ENCODE measurements around the gene GFRA3.

GFRA3 gene

GRCh38 chr5:138273834-138274188 lies 610 bp downstream of the GFRA3 start:
- no peak for DNase-seq (ENCODE audit: low read depth)
- no peak overlapping the region for H3K4me3 ChIP-seq (ENCODE audit: control insufficient read depth, low read depth, low read length)
- TF ChIP-seq CTCF (conservative IDR thresholded peaks at IDR 0.05; ENCODE audit: control insufficient read depth, insufficient read depth, low read depth, low read length): no peak

DNA sequence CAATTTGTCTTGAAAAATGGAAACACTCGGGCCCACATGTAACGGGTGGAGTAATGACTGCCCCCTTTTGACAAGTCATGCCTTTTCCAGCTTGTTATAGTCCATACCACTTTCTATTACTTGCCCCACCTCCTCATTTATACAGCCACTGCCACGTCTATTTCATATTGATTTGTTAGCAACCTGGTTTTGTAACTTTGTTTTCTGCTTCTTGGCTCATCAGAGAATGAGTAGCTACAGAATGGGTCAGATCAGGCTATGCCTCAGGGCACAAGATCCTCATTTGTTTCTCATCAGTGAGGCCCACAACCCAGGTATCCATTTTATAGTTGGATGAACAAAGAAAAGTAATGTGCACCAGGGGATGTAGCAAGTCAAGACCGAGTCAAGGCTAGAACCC lies 1.7 kb downstream of the GFRA3 start:
- H3K4me3 ChIP-seq (ENCODE audit: control insufficient read depth, low read depth, low read length): no peak overlapping the region
- TF ChIP-seq CTCF (conservative IDR thresholded peaks at IDR 0.05; ENCODE audit: control insufficient read depth, insufficient read depth, low read depth, low read length): no peak
- no peak for DNase-seq (ENCODE audit: low read depth)

DNA sequence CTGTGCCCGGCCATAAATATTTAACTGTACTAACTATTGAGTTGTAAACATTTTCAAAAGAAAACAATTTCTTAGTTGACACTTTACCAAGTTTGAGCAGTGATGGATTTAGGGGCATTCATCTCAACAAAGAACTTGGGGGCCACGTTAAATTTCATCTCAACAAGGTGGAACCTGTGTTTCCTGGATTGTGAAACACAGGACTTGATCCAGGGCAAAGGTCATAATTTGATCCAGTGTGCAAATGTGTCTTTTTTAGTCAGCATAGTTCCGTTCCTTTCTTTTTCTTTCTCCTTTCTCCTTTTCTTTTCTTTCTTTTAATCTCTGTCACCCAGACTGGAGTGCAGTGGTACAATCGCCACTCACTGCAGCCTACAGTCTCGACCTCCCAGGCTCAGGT lies 3.1 kb downstream of the GFRA3 start:
- no peak for TF ChIP-seq CTCF (conservative IDR thresholded peaks at IDR 0.05; ENCODE audit: control insufficient read depth, insufficient read depth, low read depth, low read length)
- DNase-seq (ENCODE audit: low read depth): no peak
- no peak overlapping the region for H3K4me3 ChIP-seq (ENCODE audit: control insufficient read depth, low read depth, low read length)

- H3K4me3 ChIP-seq (ENCODE audit: control insufficient read depth, low read depth, low read length): no peak overlapping the region
- no peak for TF ChIP-seq CTCF (conservative IDR thresholded peaks at IDR 0.05; ENCODE audit: control insufficient read depth, insufficient read depth, low read depth, low read length)
- no peak for DNase-seq (ENCODE audit: low read depth)
Observed at GRCh38 chr5:138264183-138264582, 10.2 kb downstream of the GFRA3 start.

GRCh38 chr5:138263581-138263980 lies 10.8 kb downstream of the GFRA3 start:
- H3K4me3 ChIP-seq (ENCODE audit: control insufficient read depth, low read depth, low read length): no peak overlapping the region
- no peak for DNase-seq (ENCODE audit: low read depth)
- TF ChIP-seq CTCF (conservative IDR thresholded peaks at IDR 0.05; ENCODE audit: control insufficient read depth, insufficient read depth, low read depth, low read length): no peak

- H3K4me3 ChIP-seq (ENCODE audit: control insufficient read depth, low read depth, low read length): no peak overlapping the region
- DNase-seq (ENCODE audit: low read depth): no peak
- no peak for TF ChIP-seq CTCF (conservative IDR thresholded peaks at IDR 0.05; ENCODE audit: control insufficient read depth, insufficient read depth, low read depth, low read length)
Observed at GRCh38 chr5:138258704-138259292, 15.6 kb downstream of the GFRA3 start.

DNA sequence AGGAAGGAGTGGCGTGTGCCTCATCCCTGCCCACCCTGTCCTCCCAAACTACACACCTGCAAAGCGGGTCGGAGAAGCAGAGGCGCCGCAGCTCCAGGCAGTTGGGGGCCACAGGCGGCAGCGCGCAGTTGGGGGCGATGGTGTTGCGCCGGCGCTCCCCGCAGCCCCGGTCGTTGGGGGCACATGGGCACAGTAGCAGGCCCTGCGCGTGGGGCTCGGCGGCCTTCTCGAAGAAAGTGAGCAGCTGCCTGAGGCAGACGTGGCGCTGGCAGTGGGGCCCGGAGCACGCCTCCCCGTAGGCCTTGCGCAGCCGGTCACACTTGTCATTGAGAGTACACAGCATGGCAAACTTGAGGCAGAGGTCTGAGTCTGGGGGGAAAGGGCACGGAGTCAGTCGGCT lies 16.8 kb downstream of the GFRA3 start:
- DNase-seq (ENCODE audit: low read depth): no peak
- no peak for TF ChIP-seq CTCF (conservative IDR thresholded peaks at IDR 0.05; ENCODE audit: control insufficient read depth, insufficient read depth, low read depth, low read length)
- no peak overlapping the region for H3K4me3 ChIP-seq (ENCODE audit: control insufficient read depth, low read depth, low read length)

Measured in fibroblast of mammary gland (primary cell).